ENCODE measurements around the gene GNG13. TPM values are rescaled to one million over a fixed set of nuclear protein-coding genes. Genes with fewer than 3 reads are reported as not detected.
A peak's percentile ranks its signal among the peaks of the same experiment; 100 is the strongest.

Gene GNG13
- total and polyA plus RNA-seq, 2 experiments from 2014 or later: not detected

GRCh38 chr16:842061-842476, 41.5 kb upstream of the GNG13 start:
- no peaks in the 10 kb centered on the region; the same call in 1 of the 2 replicates for H3K27me3 ChIP-seq (replicated peaks; ENCODE audit: insufficient read depth)
- no peaks in the 10 kb centered on the region for H3K79me2 ChIP-seq (ENCODE audit: insufficient read depth)
- H4K20me1 ChIP-seq (ENCODE audit: insufficient read depth): no peaks in the 10 kb centered on the region
- WGBS, 2 experiments (ENCODE audit: low coverage in 1 of 2, low lambda C conversion rate in 2 of 2, missing lambda C conversion rate in 2 of 2): 44 to 49% methylated on average over 15 to 19 of the region's 19 CpGs
- no peak overlapping the region for H3K4me3 ChIP-seq
- no peak for TF ChIP-seq EZH2 (IDR thresholded peaks at IDR 0.05; ENCODE audit: insufficient read depth, poor library complexity, severe bottlenecking)
- TF ChIP-seq EZH2phosphoT487 (IDR thresholded peaks at IDR 0.05; ENCODE audit: insufficient read depth, low read depth): no peak
- no peaks in the 10 kb centered on the region for H3K9me3 ChIP-seq (ENCODE audit: low read depth)
- no peak overlapping the region for H2AFZ ChIP-seq
- H3K4me2 ChIP-seq (ENCODE audit: unreplicated experiment): no peak overlapping the region
- H3F3A ChIP-seq (ENCODE audit: insufficient read depth): no peaks in the 10 kb centered on the region
- H3K9me2 ChIP-seq (ENCODE audit: insufficient read depth): no peaks in the 10 kb centered on the region
- H3K36me3 ChIP-seq (ENCODE audit: low read depth): no peaks in the 10 kb centered on the region
- in situ Hi-C loops (cut with MboI): no loop called here
- no peak overlapping the region for H3K9ac ChIP-seq
- no peaks in the 10 kb centered on the region for H3K4me1 ChIP-seq (ENCODE audit: insufficient read depth)
- no peak overlapping the region for H3K27ac ChIP-seq
- DNase-seq: peak; percentile 44

DNA sequence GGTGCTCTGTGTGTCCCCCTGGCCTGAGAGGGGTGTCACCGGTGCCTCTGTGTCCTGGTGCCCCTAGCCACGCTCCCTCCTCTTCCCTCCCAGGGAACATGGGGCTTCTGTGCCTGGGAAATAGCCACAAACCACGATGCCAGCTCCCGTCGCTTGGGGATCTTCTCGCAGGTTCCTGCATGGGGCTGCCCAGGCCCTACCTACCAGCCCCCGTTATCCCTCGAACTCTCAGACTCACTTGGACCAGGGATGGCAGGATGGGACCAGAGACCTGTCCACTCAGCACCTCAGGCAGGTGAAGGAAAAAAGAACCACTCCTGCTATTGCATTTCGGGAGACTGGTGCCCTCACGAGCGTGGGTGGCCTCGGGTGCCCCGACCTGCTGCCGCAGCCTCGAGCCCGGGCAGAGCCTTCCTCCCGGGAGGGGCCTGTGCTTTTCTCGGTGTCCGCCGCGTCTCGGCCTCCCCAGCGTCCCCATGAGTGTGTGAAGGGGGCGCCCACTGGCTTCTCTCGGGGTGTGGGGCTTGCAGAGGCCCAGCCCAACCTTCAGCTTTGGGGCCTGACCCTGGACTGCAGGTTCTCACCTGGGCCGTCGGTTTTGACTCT, 41.0 kb upstream of the GNG13 start:
- Histone ChIP-seq H2AFZ (no peak overlapping the region), H3K79me2 (ENCODE audit: insufficient read depth) (no peaks in the 10 kb centered on the region), H4K20me1 (ENCODE audit: insufficient read depth) (no peaks in the 10 kb centered on the region), H3K36me3 (ENCODE audit: low read depth) (no peaks in the 10 kb centered on the region), H3K4me1 (ENCODE audit: insufficient read depth) (no peaks in the 10 kb centered on the region), H3K9me3 (ENCODE audit: low read depth) (no peaks in the 10 kb centered on the region), H3K4me3 (no peak overlapping the region), H3K4me2 (ENCODE audit: unreplicated experiment) (no peak overlapping the region), H3F3A (ENCODE audit: insufficient read depth) (no peaks in the 10 kb centered on the region), H3K9ac (no peak overlapping the region), H3K27ac (no peak overlapping the region), H3K9me2 (ENCODE audit: insufficient read depth) (no peaks in the 10 kb centered on the region), H3K27me3 (replicated peaks; ENCODE audit: insufficient read depth) (no peaks in the 10 kb centered on the region; the same call in 1 of the 2 replicates)
- DNase-seq: no peak
- no peak for TF ChIP-seq EZH2 (IDR thresholded peaks at IDR 0.05; ENCODE audit: insufficient read depth, poor library complexity, severe bottlenecking)
- TF ChIP-seq EZH2phosphoT487 (IDR thresholded peaks at IDR 0.05; ENCODE audit: insufficient read depth, low read depth): no peak
- in situ Hi-C loops (cut with MboI): no loop called here
- 68 to 69% methylated on average over 23 to 27 of the region's 27 CpGs for WGBS, 2 experiments (ENCODE audit: low coverage in 1 of 2, low lambda C conversion rate in 2 of 2, missing lambda C conversion rate in 2 of 2)

GRCh38 chr16:840561-841454, 40.3 kb upstream of the GNG13 start:
- 54 to 56% methylated on average over 25 to 32 of the region's 34 CpGs for whole genome bisulfite sequencing, 2 experiments (ENCODE audit: low coverage in 1 of 2, low lambda C conversion rate in 2 of 2, missing lambda C conversion rate in 2 of 2)
- Histone ChIP-seq H3K27ac (no peak overlapping the region), H3F3A (ENCODE audit: insufficient read depth) (no peaks in the 10 kb centered on the region), H3K4me2 (ENCODE audit: unreplicated experiment) (no peak overlapping the region), H3K27me3 (replicated peaks; ENCODE audit: insufficient read depth) (no peaks in the 10 kb centered on the region; the same call in 1 of the 2 replicates), H3K9me3 (ENCODE audit: low read depth) (no peaks in the 10 kb centered on the region), H3K79me2 (ENCODE audit: insufficient read depth) (no peaks in the 10 kb centered on the region), H3K4me3 (no peak overlapping the region), H4K20me1 (ENCODE audit: insufficient read depth) (no peaks in the 10 kb centered on the region), H3K9ac (no peak overlapping the region), H3K36me3 (ENCODE audit: low read depth) (no peaks in the 10 kb centered on the region), H3K9me2 (ENCODE audit: insufficient read depth) (no peaks in the 10 kb centered on the region), H3K4me1 (ENCODE audit: insufficient read depth) (no peaks in the 10 kb centered on the region), H2AFZ (no peak overlapping the region)
- no peak for TF ChIP-seq EZH2 (IDR thresholded peaks at IDR 0.05; ENCODE audit: insufficient read depth, poor library complexity, severe bottlenecking)
- TF ChIP-seq EZH2phosphoT487 (IDR thresholded peaks at IDR 0.05; ENCODE audit: insufficient read depth, low read depth): no peak
- in situ Hi-C loops (cut with MboI): no loop called here
- DNase-seq: no peak

- H3K9ac ChIP-seq: no peak overlapping the region
- no peak overlapping the region for H3K27ac ChIP-seq
- no peak overlapping the region for H3K4me3 ChIP-seq
- TF ChIP-seq EZH2phosphoT487 (IDR thresholded peaks at IDR 0.05; ENCODE audit: insufficient read depth, low read depth) (no peak), EZH2 (IDR thresholded peaks at IDR 0.05; ENCODE audit: insufficient read depth, poor library complexity, severe bottlenecking) (no peak)
- no peaks in the 10 kb centered on the region; the same call in 1 of the 2 replicates for H3K27me3 ChIP-seq (replicated peaks; ENCODE audit: insufficient read depth)
- no peaks in the 10 kb centered on the region for H3K9me2 ChIP-seq (ENCODE audit: insufficient read depth)
- no peaks in the 10 kb centered on the region for H3K4me1 ChIP-seq (ENCODE audit: insufficient read depth)
- in situ Hi-C loops (cut with MboI): no loop called here
- WGBS, 2 experiments (ENCODE audit: low coverage in 1 of 2, low lambda C conversion rate in 2 of 2, missing lambda C conversion rate in 2 of 2): 69 to 70% methylated on average over 23 to 24 of the region's 24 CpGs
- no peak overlapping the region for H2AFZ ChIP-seq
- no peaks in the 10 kb centered on the region for H3K36me3 ChIP-seq (ENCODE audit: low read depth)
- no peaks in the 10 kb centered on the region for H3K79me2 ChIP-seq (ENCODE audit: insufficient read depth)
- H3F3A ChIP-seq (ENCODE audit: insufficient read depth): no peaks in the 10 kb centered on the region
- H4K20me1 ChIP-seq (ENCODE audit: insufficient read depth): no peaks in the 10 kb centered on the region
- no peak overlapping the region for H3K4me2 ChIP-seq (ENCODE audit: unreplicated experiment)
- no peak for DNase-seq
- H3K9me3 ChIP-seq (ENCODE audit: low read depth): no peaks in the 10 kb centered on the region
Measured at GRCh38 chr16:839643-840408, 39.3 kb upstream of the GNG13 start.
